Fibroblast of skin of abdomen (primary cell): ENCODE measurements around the gene PLGRKT.
"Not testable (repeated sequence)": the region's sequence is repeated elsewhere in the genome, so short reads cannot be mapped to it uniquely, and the experiment has no call there.

ENCODE experiments used
- DNase-seq: peaks from one replicate; pipeline ENCODE4 v3.0.0-alpha.2; 2013

Gene PLGRKT

DNA sequence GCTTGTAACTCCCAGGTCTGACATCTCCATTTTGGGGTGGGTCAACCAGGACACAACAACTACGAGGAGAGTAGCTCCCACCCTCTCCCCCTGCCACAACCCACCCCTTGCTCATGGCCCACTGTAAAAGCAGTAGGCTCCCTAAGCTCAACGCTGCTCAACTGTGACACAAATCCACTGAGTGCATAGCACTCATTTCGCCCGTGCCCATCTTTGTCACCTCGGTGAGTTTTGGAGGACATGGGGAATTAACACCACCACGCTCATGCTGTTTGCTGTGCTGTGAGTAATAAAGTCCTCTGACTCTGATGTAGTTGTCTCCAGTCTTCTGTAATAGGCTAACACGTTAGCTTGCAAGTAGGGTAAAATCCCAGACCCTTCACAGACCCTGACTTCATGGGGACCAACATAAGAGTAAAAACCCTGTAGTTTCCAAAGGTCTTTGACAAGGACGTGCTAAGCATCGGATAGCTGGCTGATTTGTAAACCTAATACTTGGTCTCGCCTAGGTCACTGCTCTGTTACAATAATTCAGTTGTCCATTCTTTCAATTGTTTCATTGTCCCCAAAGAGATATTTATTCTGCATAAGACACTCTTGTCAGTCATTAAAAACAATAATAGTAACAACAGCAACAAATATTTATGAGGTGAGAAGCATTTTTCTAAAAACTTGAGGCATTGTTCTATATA lies 7.7 kb downstream of the PLGRKT start:
- no peak for DNase-seq

DNA sequence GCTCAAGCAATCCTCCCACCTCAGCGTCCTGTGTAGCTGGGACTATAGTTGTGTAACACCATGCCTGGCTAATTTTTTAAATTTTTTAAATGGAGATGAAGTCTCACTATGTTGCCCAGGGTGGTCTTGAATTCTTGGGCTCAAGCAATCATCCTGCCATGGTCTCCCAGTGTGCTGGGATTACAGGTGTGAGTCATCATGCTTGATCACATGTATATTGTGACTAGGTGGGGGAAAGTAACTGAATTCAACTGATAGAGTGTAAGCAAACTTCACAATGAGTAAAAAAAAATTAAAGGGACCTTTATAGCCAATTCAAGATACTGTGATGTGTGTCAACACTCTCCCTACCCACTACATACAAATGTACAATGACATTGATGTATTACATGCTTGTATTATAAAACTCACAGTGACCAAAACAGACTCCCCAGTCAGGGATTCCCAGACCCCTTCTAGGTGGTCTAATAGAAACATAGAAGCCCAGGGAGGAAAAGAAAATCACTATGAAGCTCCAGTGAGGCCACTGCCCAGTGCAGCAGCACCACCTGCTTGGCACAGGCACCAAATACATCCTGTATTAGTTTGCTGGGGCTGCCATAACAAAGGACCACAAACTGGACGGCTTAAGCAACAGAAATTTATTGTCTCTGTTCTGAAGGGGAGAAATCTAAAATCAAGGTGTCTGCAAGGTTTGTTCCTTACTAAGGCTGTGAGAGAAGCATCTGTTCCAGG lies 8.8 kb downstream of the PLGRKT start:
- peak; percentile 26 for DNase-seq

DNA sequence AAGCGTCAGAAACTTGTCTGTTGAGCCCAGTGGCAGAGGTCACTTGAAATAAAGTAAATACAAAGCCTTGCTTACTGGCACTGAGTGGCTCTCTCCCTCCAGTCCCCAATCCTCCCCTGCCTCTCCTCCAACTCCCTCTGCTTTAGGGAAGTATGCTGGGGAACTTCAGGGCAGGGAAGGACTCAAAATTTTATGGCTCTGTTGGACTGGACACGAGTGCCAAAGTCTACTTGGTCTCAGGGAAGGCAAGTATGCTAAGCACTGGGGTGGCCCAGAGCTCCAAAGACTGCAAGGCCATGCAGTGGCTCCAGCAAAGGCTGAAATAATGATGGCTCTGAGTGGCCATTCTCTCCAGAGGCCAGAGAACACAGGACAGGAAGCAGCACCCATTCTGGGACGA lies 9.6 kb downstream of the PLGRKT start:
- DNase-seq, result no peak

DNA sequence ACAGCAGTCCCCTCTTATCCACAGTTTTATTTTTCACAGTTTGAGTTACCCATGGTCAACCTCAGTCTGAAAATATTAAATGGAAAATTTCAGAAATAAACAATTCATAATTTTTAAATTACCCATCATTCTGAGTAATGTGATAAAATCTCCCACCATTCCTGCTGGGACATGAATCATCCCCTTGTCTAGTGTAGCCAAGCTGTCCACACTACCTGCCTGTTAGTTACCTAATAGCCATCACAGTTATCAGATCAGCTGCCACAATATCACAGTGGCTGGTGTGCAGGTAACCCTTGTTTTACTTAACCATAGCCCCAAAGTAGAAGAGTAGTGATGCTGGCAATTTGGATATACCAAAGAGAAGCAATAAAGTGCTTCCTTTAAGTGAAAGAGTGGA lies 10.7 kb downstream of the PLGRKT start:
- DNase-seq, result no peak

DNA sequence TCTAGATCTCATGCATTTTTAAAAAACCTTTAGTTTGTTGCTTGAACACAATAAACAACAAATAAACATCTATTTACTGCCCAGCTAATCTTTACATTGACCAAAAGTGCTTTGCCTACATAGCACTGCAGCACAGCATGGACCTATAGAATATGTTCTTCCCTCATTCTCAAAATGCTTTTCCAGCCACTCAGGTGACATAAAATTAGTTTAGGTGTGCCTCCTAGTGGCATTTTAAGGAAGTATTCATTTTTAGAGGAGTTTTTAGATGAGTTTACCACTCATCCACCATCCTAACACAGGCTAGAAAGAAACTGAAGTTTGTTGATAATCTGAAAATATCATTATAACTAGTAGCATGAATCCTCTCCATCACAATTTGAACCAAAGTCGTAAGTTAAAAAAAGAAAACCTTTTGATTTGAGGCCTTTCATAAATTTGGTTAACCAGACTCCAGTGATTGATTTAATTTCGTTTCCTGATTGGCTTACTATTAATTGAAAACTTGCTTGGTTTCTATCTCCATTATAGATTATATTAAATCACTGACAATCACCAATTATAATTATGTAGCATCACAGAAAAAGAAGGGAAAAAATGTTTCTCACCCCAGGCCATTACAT lies 12.6 kb downstream of the PLGRKT start:
- DNase-seq, result no peak

DNA sequence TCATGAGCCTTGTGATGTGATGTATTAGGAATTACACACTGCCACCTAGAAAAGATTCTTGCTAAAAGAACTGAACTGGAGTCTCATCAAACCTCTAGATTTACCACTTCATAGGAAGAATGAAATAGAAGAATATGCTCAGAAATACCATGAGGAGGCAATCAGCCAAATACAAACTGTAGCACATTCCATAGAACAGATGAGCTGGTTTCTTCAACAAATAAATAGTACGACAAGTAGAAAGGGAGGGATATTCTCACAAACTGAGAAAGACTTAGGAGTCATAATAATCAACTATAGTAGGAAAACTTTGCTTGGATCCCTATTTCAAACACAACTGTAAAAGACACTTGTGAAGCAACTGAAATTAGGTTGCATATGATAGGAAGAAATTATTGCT lies 15.4 kb downstream of the PLGRKT start:
- no peak for DNase-seq

DNA sequence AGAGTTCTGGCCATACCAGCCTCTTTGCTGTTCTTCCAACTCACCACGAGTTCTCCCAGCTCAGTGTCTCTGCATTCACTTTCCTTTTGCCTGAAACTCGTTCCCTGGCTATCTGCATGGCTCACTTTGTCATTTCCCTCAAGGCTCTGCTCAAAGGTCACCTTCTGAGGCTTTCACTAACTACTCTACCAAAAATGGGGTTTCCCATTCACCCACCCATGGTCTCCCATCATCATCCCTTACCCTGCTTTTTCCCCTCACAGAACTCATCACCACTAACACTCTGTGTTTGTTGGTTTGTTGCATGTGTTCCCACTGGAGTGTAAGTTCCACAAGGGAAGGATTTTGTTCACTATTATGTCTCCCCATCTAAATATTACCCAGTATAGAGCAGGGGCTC lies 16.6 kb downstream of the PLGRKT start:
- no peak for DNase-seq

DNA sequence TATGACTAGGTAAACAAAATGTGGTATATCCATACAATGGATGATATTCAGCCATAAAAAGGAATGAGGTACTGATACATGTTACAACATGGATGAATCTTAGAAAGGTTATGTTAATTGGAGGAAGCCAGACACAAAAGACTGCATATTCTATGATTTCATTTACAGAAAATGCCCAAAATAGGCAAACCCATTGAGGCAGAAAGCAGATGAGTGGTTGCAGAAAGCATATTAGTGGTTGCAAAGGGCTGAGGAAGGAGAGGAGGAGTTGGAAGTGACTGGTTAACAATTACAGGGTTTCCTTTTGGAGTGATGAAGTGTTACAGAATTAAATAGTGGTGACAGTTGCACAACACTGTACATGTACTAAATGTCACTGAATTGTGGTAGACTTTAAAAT lies 17.7 kb downstream of the PLGRKT start:
- no peak for DNase-seq

DNA sequence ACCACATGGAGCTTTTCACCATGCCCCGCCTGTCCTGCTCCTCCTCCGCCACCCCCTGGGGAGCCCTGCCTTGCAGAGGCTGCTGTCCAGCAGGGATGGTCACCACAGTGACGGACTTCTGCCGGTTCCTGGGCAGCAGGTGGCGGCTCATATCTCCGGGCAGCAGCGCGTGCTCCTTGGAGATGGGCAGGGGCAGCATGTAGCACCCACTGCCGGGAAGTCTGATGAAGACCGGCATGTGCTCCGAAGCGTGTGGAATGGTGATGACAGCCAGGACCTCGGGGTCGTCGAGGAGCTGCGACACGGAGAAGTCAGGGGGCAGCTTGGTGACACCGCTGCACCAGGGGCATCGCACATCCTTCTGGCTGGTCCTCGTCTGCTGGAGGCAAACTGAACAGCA lies 19.2 kb downstream of the PLGRKT start:
- no peak for DNase-seq

DNA sequence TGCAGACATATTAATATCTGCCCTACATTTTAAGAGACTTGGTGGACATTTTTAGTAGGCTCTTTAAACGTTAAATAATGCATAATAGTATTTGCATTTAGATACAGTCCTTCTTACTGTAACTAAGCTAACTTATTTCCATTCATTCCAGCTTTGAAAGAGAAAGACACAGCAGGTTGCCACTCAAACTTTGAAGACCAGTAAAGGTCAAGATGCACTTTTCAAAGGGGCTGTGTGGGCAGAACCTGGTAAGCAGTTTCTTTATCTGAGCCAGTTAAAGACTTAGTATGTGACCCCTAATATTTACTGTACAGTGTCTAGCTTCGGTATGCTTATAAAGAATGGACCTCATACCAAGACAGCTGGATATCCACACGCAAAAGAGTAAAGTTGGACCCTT lies 20.8 kb downstream of the PLGRKT start:
- no peak for DNase-seq

DNA sequence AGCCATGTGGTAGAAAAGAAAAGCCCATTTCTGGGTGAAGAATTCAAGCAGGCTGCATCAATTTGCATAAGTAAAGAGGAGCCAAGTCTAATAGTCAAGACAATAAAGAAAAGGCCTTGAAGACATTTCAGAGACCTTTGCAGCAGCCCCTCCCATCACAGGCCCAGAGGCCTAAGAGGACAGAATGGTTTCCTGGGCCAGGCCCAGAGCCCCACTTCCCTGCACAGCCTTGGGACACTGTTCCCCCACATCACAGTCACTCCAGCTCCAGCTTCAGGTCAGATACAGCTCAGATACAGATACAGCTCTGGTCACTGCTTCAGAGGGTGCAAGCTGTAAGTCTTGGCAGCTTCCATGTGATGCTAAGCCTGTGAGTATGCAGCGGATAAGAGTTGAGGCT lies 29.1 kb downstream of the PLGRKT start:
- no peak for DNase-seq

DNA sequence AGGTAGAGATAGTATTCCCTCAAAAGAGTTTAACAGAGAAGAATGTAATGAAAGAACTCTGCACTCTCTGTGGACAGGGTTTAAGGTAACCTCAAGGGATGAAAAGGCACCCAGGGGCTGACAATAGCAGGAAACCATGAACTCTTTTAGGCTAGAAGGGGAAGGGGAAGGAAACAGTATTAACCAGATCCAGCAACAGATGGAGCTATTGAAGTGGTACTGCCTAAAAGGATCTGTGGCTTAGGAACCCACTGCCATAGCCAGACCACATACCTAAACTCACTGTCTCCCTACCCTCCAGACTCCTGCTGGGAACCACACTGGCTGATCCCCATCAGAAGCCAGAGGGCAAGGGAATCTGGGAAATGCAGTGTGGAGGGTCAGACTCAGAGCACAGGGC lies 35.5 kb downstream of the PLGRKT start:
- DNase-seq, result no peak

DNA sequence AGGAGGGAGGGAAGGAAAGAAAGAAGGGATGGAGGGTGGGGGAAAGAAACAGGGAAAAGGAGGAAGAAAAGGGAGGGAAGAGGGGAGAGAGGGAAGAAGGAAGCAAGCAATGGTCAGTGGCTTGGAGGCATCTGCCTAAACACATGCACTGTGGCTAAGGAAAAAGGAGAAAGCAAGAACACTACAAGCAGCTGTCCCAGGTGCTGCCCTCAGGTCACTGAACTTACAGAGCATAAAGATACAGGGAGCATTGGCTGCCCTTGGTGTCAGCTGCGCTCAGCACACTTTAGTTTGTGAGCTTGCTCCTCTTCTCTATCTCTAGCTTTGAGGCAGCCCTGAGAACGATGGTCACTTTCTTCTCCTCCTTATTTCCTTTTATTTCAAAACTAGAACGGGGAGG lies 40.2 kb downstream of the PLGRKT start:
- DNase-seq, result not testable (repeated sequence)

DNA sequence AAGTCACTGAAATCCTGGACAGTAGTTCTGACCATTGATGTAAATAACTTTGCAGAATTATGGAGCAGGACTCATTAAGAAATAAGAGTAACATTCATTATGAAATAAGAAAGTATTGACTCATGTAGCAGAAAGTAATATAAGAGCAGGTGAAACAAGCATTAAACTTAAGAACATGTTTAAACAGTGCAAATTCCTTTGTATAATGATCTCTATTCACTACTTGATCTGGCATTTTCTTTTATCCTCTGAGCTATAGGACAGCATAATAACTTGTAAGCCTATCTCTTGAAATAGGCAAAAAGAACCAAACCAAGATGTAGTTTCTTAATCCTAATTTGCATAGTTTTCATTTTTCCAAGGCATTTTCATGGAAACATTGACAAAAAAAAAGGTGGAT lies 42.3 kb downstream of the PLGRKT start:
- DNase-seq, result no peak

DNA sequence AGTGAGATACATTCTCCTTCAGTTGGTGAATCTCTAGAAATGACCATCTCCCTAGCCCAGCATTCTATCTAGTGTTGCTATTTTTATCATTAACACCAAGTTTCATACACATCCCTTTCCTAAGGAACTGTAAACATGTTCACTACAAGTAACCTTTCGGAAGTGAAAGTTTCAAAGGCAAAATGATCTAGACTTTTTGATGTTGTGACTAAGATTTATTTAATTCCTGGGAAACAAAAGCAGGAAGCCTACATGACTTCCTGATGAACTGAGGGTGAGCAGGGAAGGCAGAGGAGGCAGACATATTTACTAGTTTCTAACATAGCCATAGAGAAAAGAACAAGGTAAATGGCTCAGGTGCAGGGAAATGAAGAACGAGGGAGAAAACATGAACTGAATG lies 43.7 kb downstream of the PLGRKT start:
- DNase-seq, result not testable (repeated sequence)

DNA sequence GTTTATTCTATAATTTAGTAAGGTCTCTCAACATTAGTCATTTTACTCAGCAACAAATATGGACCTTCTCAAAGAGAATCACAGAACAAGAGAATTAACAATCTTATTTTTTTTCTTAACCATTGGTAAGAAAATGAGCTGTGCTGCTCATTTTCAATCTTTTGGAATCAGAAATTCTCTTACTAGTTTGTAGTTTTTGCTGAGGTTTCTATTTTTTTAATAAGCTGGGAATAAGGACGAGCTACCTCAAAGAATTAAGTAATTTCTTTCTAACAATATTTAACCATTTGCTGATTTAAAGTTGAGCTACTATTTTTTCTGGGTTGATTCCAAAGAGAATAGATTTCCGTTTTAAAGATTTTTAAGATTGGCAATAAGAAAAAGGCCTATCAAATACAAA lies 44.2 kb downstream of the PLGRKT start:
- no peak for DNase-seq

DNA sequence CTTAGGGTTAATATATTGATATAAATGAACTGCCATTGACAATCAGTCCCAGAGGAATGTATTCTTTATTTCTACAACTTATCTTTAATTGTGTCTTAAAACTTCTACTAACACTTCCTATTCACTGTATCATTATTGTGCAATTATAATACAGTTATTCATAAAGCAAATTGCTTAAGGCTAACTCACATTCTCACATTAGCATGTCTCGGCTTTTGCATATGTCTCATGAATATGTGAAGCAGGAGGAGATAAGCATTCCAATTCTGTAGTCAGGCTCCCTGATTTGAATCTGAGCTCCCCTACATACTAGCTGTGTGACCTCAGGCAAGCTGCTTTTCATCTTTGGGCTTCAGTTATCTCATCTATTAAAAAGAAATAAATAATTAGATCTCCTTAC lies 45.4 kb downstream of the PLGRKT start:
- peak; percentile 18 for DNase-seq

DNA sequence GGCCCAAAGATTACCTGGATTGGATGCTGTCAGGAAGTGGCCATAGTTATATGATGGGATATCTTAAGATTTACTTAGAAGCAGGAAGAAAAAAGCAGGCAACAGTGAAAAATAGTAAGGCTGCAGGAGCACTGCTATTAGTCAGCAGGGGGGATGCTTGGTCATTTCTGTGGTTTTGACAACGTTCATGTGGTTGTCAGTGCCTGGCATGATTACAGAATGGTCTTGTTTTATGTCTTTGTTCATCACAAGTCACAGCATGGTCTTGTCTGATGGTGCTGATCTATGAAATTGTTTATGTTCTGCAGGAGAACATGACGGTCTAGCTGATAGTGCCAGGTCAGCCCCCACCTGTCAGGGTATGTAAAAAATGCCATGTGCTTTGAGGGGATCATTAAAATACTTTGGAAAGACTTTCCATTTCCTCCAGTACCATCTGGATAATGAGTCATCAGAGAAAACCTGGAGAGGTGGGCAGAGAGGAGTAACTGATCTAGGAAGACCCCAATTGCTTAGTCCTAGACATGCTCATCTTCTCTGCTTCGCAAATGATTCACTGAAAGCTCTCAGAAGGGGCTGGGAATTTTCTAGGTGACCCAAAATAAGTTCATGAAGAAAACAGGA lies 48.5 kb downstream of the PLGRKT start:
- peak; percentile 93 for DNase-seq

DNA sequence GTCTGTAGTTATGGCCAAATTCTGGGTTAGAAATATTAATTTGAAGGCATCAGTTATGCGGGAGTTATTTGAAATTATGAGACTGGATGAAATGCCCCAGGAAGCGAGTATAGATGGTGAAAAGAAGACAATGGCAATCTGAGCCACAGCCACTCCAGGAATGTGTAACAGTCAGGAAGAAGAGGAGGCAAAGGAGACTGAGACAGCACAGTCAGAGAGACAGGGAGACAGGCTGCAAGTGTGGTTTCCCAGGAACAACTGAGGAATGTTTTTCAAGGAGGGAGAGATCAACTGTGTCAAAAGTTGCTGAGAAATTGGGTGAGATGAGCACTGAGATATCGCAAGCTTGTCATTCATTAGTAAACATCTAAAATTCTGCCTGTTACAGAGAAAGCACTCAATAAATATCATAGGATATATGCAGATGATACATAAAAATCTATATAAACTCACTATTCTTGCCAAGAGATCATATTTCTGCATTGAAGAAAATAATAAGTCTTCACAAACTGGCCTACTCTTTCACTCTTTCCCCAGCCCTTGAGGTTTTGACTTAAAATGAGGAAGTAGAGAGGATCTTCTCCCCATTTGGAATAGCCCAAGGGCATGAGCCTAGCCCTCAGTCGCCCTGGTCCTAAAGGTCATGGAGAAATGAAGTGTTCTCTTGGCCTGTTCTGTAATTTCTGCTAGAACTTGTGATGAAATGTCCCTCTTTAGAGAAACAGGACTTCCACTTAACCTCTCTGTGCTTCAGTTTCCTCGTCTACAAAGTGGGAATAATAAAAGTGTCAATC lies 49.5 kb downstream of the PLGRKT start:
- DNase-seq, result peak; percentile 71

DNA sequence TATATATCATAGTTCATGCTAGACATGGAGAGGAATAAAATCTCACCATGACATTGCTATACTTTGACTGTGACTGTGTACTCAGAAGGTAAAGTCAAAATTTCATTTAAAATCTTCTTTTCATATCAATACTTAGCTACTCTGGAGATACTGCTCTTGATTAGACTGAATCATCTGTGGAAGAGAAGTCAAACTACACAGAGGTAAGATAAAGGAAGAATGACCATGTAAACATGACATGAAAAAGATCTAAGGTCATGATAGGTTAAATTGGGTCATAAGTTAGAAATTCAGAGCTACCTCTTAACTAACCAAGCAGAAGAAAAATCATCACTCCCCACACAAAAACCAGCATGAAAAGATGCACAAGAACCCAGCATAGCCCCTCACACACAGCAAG lies 53.3 kb downstream of the PLGRKT start:
- DNase-seq, result no peak

DNA sequence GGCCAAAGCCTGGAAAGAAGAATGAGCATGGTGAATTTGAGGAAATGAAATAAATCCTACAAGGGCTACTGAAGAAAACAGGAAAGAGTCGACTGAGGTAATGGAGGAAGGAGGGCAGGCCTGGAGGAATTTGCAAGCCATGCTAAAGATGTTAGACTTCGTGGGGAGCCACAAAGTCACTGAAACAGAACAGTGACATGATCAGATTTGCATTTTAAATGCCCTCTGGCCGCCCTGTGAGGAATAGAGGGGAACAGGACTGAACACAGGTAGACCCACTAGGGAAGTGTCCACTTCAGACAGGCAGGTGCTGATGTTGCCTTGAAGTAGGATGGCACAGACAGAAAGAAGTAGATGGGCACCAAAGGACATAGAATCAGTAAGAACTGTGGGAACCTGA lies 55.2 kb downstream of the PLGRKT start:
- DNase-seq, result no peak

DNA sequence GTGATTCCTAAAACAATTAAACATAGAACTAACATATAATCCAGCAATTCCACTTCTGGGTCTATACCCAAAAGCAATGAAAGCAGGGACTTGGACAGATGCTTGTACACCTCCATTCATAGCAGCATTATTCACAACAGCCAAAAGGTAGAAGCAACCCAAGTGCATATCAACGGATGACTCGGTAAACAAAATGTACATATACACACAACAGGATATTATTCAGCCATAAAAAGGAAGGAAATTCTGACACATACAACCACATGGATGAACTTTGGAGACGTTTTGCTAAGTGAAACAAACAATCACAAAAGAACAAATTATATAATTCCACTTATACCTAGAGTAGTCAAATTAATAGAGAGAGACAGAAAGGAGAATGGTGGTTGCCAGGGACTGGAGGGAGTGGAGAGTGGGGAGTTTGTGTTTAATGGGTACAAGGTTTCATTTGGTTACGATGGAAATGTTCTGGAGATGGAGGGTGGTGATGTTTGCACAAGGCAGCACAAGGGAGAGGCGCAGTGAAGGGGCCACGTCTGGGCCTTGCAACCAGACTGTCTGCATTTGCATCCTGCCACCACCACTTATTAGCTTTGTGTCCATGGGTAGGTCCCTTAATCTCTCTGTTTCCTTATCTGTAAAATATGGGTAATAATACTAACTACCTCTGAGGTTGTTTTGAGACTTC lies 61.8 kb downstream of the PLGRKT start:
- no peak for DNase-seq
